HG02840 (cell line): Measurements from ENCODE around the gene CFAP58.

Experiments
- ATAC-seq: cut with Tn5 transposase; IDR thresholded peaks from one replicate; pipeline ENCODE4 v1.9.1; 2021; ENCODE audit warnings: mild to moderate bottlenecking, moderate library complexity, moderate number of reproducible peaks; ENCODE audit not compliant: unreplicated experiment, low FRiP score

The CFAP58 gene

GRCh38 chr10:104351919-104352318, 1.7 kb upstream of the CFAP58 start:
- ATAC-seq: no peak

- no peak for ATAC-seq
Observed at GRCh38 chr10:104359811-104360210, 6.2 kb downstream of the CFAP58 start.

- ATAC-seq: no peak
Observed at GRCh38 chr10:104367904-104368303, 14.3 kb downstream of the CFAP58 start.

- no peak for ATAC-seq
Observed at GRCh38 chr10:104368381-104368780, 14.7 kb downstream of the CFAP58 start.

GRCh38 chr10:104371753-104372152, 18.1 kb downstream of the CFAP58 start:
- no peak for ATAC-seq

GRCh38 chr10:104374591-104374990, 21.0 kb downstream of the CFAP58 start:
- ATAC-seq: no peak

GRCh38 chr10:104376784-104377300, 23.2 kb downstream of the CFAP58 start:
- ATAC-seq: no peak

- no peak for ATAC-seq
Observed at GRCh38 chr10:104380336-104380735, 26.7 kb downstream of the CFAP58 start.

- no peak for ATAC-seq
Observed at GRCh38 chr10:104387130-104387888, 33.7 kb downstream of the CFAP58 start.

- ATAC-seq: no peak
Observed at GRCh38 chr10:104388830-104389229, 35.2 kb downstream of the CFAP58 start.

GRCh38 chr10:104391150-104391968, 37.7 kb downstream of the CFAP58 start:
- ATAC-seq: no peak

- no peak for ATAC-seq
Observed at GRCh38 chr10:104391969-104392296, 38.3 kb downstream of the CFAP58 start.

GRCh38 chr10:104393387-104393786, 39.8 kb downstream of the CFAP58 start:
- no peak for ATAC-seq

- no peak for ATAC-seq
Observed at GRCh38 chr10:104396581-104396980, 42.9 kb downstream of the CFAP58 start.

GRCh38 chr10:104403636-104404035, 50.0 kb downstream of the CFAP58 start:
- no peak for ATAC-seq

GRCh38 chr10:104406715-104407650, 53.4 kb downstream of the CFAP58 start:
- ATAC-seq: no peak

GRCh38 chr10:104413528-104413927, 59.9 kb downstream of the CFAP58 start:
- ATAC-seq: no peak

- ATAC-seq: no peak
Observed at GRCh38 chr10:104415526-104416165, 62.0 kb downstream of the CFAP58 start.

GRCh38 chr10:104416851-104417250, 63.2 kb downstream of the CFAP58 start:
- no peak for ATAC-seq

- ATAC-seq: no peak
Observed at GRCh38 chr10:104417637-104418292, 64.1 kb downstream of the CFAP58 start.
